Brain pericyte (primary cell): Measurements from ENCODE around the gene FAM237A.

Source experiments
- DNase-seq: peaks from one replicate; pipeline ENCODE4 v3.0.0-alpha.2; 2012; ENCODE audit warnings: low read depth, low spot score

Gene FAM237A

GRCh38 chr2:206688990-206689389 lies 46.7 kb downstream of the FAM237A start:
- no peak for DNase-seq

GRCh38 chr2:206692971-206693370 lies 50.7 kb downstream of the FAM237A start:
- DNase-seq: no peak

- DNase-seq: peak; percentile 5
These were observed 51.3 kb downstream of the FAM237A start for GRCh38 chr2:206693399-206694137.

GRCh38 chr2:206696910-206697309 lies 54.6 kb downstream of the FAM237A start:
- no peak for DNase-seq

GRCh38 chr2:206698811-206699210 lies 56.5 kb downstream of the FAM237A start:
- no peak for DNase-seq
